ENCODE results near the gene THSD8.
"Not testable (repeated sequence)": the region's sequence is repeated elsewhere in the genome, so short reads cannot be mapped to it uniquely, and the experiment has no call there.

The THSD8 gene

GRCh38 chr19:12792853-12793289, 9.0 kb upstream of the THSD8 start:
- H3K4me3 ChIP-seq (ENCODE audit: insufficient read depth, low read depth, low read length), result peak overlapping the region; percentile 54
- H3K27ac ChIP-seq (ENCODE audit: insufficient read depth, low read depth, low read length, poor library complexity, severe bottlenecking), result no peak overlapping the region
- H3K27me3 ChIP-seq (ENCODE audit: control insufficient read depth, insufficient read depth, low read length, poor library complexity, severe bottlenecking), result peaks cover 42% of the 10 kb centered on the region
- WGBS, 2 experiments, result 3% methylated on average over 20 to 21 of the region's 22 CpGs
- H3K9me3 ChIP-seq (ENCODE audit: control insufficient read depth, low read length), result no peaks in the 10 kb centered on the region
- H3K36me3 ChIP-seq (ENCODE audit: control insufficient read depth, insufficient read depth, low read length), result no peaks in the 10 kb centered on the region
- H3K4me1 ChIP-seq (ENCODE audit: control insufficient read depth, insufficient read depth, low read length), result peaks cover 25% of the 10 kb centered on the region

DNA sequence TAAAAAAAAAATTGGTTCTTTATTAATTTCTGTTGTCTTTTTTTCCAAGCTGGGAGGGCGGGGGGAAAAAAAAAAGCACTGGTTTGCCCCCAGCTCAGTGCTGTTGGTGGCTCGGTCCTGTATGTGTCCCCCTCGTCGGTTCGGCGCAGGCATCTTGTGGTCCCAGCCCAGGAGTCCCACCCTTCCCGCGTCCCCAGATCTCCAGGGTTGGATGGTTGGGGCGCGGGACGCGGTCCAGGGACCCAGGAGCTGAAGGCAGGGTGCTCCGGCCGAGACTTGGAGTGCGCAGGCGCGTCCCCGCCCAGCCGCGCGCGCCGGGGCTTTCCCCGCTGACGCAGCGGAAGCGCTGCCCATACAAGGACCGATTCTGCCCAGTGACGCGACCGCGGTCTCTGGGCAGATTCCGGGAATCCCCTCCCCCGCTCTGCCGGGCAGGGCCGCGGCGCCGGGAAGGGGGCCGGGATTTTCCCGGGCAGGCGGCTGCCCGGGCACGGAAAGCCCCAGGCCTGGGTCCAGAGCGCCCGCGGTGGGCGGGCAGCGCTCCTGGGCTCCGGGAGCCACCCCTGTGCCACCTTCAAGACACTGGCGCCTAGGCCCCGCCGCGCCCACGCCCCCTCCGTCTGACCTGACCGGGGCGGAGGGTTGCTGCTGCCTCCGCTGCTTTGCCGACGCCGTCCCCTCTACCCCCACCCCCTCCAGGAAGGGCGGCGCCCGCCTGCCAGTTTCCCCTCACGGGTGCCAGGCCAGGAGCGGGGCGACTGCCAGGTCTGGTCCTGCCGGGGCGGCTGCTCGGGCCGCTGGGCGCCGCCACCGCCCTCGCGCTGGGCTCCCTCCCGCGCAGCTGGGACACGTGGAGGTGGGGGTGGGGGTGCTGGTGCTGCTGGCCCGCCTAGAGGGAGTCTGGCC, 8.3 kb upstream of the THSD8 start:
- Histone ChIP-seq H3K4me1 (ENCODE audit: control insufficient read depth, insufficient read depth, low read length) (peaks cover 18% of the 10 kb centered on the region), H3K36me3 (ENCODE audit: control insufficient read depth, insufficient read depth, low read length) (no peaks in the 10 kb centered on the region), H3K4me3 (ENCODE audit: insufficient read depth, low read depth, low read length) (peak overlapping the region; percentile 54), H3K27ac (ENCODE audit: insufficient read depth, low read depth, low read length, poor library complexity, severe bottlenecking) (no peak overlapping the region), H3K27me3 (ENCODE audit: control insufficient read depth, insufficient read depth, low read length, poor library complexity, severe bottlenecking) (peaks cover 42% of the 10 kb centered on the region), H3K9me3 (ENCODE audit: control insufficient read depth, low read length) (no peaks in the 10 kb centered on the region)
- 0 to 1% methylated on average over 81 of the region's 81 CpGs for WGBS, 2 experiments

GRCh38 chr19:12794196-12794941, 7.5 kb upstream of the THSD8 start:
- Histone ChIP-seq H3K27me3 (ENCODE audit: control insufficient read depth, insufficient read depth, low read length, poor library complexity, severe bottlenecking) (peaks cover 42% of the 10 kb centered on the region), H3K9me3 (ENCODE audit: control insufficient read depth, low read length) (no peaks in the 10 kb centered on the region), H3K27ac (ENCODE audit: insufficient read depth, low read depth, low read length, poor library complexity, severe bottlenecking) (no peak overlapping the region), H3K4me1 (ENCODE audit: control insufficient read depth, insufficient read depth, low read length) (peaks cover 10% of the 10 kb centered on the region), H3K4me3 (ENCODE audit: insufficient read depth, low read depth, low read length) (peak overlapping the region; percentile 54), H3K36me3 (ENCODE audit: control insufficient read depth, insufficient read depth, low read length) (peaks cover 3% of the 10 kb centered on the region)
- 75 to 84% methylated on average over 7 of the region's 7 CpGs for WGBS, 2 experiments

- H3K27ac ChIP-seq (ENCODE audit: insufficient read depth, low read depth, low read length, poor library complexity, severe bottlenecking), result no peak overlapping the region
Observed at GRCh38 chr19:12794971-12795381, 6.9 kb upstream of the THSD8 start.

DNA sequence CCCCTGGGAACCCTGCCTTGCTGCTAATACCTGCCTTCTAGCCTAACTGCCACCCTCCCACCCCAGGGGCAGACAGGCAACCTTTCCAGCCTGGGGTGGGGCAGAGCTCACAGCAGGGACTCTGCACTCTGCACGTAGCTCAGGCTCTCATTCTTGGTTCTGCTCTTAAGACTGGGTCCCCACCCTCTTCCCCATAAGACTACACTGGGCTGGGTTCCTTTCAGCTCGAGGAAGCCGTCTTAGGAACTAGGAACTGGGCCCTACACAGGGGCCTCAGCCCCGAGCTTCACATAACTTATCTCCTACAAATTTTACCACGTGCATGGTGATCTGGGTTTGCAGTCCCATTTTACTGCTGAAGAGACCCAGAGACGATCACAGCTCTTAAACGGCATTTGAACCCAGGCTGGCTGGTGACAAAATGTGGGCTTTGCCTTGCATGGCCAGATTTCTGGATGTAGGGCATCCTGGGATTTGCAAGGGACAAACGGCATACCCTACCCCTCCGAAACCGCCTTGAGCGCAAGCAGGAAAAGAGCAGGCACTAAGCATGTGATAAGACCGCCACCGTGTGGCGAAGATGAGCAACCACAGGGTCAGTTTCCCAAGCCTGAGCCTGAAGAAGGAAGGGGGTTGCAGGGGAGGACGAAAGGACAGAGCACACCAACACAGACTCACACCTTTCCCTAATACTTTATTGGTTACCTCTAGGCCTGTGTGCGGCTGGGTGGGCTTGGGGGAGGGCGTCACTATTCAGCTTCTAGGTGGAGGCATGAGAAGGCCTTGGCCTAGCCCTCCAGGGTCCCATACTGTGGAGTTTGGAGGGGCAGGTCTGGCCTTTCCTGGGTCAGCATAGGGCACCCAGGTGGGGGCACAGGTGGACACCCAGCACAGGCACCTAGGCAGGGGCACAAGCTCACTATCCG, 5.5 kb upstream of the THSD8 start:
- Histone ChIP-seq H3K27me3 (ENCODE audit: control insufficient read depth, insufficient read depth, low read length, poor library complexity, severe bottlenecking) (peaks cover 30% of the 10 kb centered on the region), H3K9me3 (ENCODE audit: control insufficient read depth, low read length) (no peaks in the 10 kb centered on the region), H3K4me3 (ENCODE audit: insufficient read depth, low read depth, low read length) (no peak overlapping the region), H3K27ac (ENCODE audit: insufficient read depth, low read depth, low read length, poor library complexity, severe bottlenecking) (no peak overlapping the region), H3K4me1 (ENCODE audit: control insufficient read depth, insufficient read depth, low read length) (peaks cover 20% of the 10 kb centered on the region), H3K36me3 (ENCODE audit: control insufficient read depth, insufficient read depth, low read length) (peaks cover 13% of the 10 kb centered on the region)
- whole genome bisulfite sequencing, 2 experiments, result 21 to 23% methylated on average over 17 to 18 of the region's 18 CpGs

More at GRCh38 chr19:12794971-12795381, 6.9 kb upstream of the THSD8 start:
- peaks cover 9% of the 10 kb centered on the region for H3K36me3 ChIP-seq (ENCODE audit: control insufficient read depth, insufficient read depth, low read length)
- peaks cover 42% of the 10 kb centered on the region for H3K27me3 ChIP-seq (ENCODE audit: control insufficient read depth, insufficient read depth, low read length, poor library complexity, severe bottlenecking)
- H3K9me3 ChIP-seq (ENCODE audit: control insufficient read depth, low read length), result no peaks in the 10 kb centered on the region
- peaks cover 11% of the 10 kb centered on the region for H3K4me1 ChIP-seq (ENCODE audit: control insufficient read depth, insufficient read depth, low read length)
- WGBS, 2 experiments, result 94 to 95% methylated on average over 9 of the region's 9 CpGs
- no peak overlapping the region for H3K4me3 ChIP-seq (ENCODE audit: insufficient read depth, low read depth, low read length)

- Histone ChIP-seq H3K27ac (ENCODE audit: insufficient read depth, low read depth, low read length, poor library complexity, severe bottlenecking) (no peak overlapping the region), H3K27me3 (ENCODE audit: control insufficient read depth, insufficient read depth, low read length, poor library complexity, severe bottlenecking) (peaks cover 22% of the 10 kb centered on the region), H3K9me3 (ENCODE audit: control insufficient read depth, low read length) (no peaks in the 10 kb centered on the region), H3K36me3 (ENCODE audit: control insufficient read depth, insufficient read depth, low read length) (peaks cover 13% of the 10 kb centered on the region), H3K4me1 (ENCODE audit: control insufficient read depth, insufficient read depth, low read length) (peaks cover 21% of the 10 kb centered on the region), H3K4me3 (ENCODE audit: insufficient read depth, low read depth, low read length) (no peak overlapping the region)
- 94 to 96% methylated on average over 6 of the region's 6 CpGs for WGBS, 2 experiments
Observed at GRCh38 chr19:12797141-12797587, 4.7 kb upstream of the THSD8 start.

DNA sequence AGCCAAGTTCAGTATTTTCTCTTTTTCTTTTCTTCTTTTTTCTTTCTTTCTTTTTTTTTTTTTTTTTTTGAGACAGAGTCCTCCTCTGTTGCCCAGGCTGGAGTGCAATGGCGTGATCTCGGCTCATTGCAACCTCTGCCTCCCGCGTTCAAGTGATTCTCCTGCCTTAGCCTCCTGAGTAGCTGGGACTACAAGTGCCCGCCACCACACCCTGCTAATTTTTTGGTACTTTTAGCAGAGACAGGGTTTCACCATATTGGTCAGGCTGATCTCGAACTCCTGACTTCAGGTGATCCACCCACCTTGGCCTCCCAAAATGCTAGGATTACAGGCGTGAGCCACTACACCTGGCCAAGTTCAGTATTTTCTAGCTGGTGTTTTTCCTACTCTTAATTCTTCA, 4.3 kb upstream of the THSD8 start:
- Histone ChIP-seq H3K27me3 (ENCODE audit: control insufficient read depth, insufficient read depth, low read length, poor library complexity, severe bottlenecking) (peaks cover 22% of the 10 kb centered on the region), H3K4me1 (ENCODE audit: control insufficient read depth, insufficient read depth, low read length) (peaks cover 25% of the 10 kb centered on the region), H3K36me3 (ENCODE audit: control insufficient read depth, insufficient read depth, low read length) (peaks cover 13% of the 10 kb centered on the region)
- 92 to 94% methylated on average over 7 of the region's 7 CpGs for WGBS, 2 experiments
- H3K9me3 ChIP-seq (ENCODE audit: control insufficient read depth, low read length); H3K27ac ChIP-seq (ENCODE audit: insufficient read depth, low read depth, low read length, poor library complexity, severe bottlenecking); H3K4me3 ChIP-seq (ENCODE audit: insufficient read depth, low read depth, low read length): not testable (repeated sequence)

GRCh38 chr19:12799742-12800465, 2.0 kb upstream of the THSD8 start:
- Histone ChIP-seq H3K36me3 (ENCODE audit: control insufficient read depth, insufficient read depth, low read length) (peaks cover 13% of the 10 kb centered on the region), H3K27ac (ENCODE audit: insufficient read depth, low read depth, low read length, poor library complexity, severe bottlenecking) (no peak overlapping the region), H3K27me3 (ENCODE audit: control insufficient read depth, insufficient read depth, low read length, poor library complexity, severe bottlenecking) (peaks cover 9% of the 10 kb centered on the region), H3K4me1 (ENCODE audit: control insufficient read depth, insufficient read depth, low read length) (peaks cover 16% of the 10 kb centered on the region), H3K4me3 (ENCODE audit: insufficient read depth, low read depth, low read length) (no peak overlapping the region), H3K9me3 (ENCODE audit: control insufficient read depth, low read length) (no peaks in the 10 kb centered on the region)
- WGBS, 2 experiments, result 95% methylated on average over 18 of the region's 18 CpGs

DNA sequence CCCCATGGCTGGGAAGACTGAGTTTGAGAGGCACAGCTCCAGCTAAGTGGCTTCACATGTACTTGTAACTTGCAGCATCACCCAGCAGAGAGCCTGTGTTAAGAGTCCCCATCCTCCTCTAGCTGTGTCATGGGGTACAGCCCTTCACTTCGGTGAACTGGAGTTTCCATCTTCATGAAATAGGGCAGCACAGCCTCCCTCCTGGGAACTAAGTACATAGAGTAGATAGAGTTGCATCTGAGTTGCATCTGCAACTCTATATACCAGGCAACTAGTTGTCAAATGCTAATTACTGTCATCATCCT, 1.5 kb upstream of the THSD8 start:
- peaks cover 9% of the 10 kb centered on the region for H3K27me3 ChIP-seq (ENCODE audit: control insufficient read depth, insufficient read depth, low read length, poor library complexity, severe bottlenecking)
- peaks cover 13% of the 10 kb centered on the region for H3K36me3 ChIP-seq (ENCODE audit: control insufficient read depth, insufficient read depth, low read length)
- WGBS, 2 experiments, result 81 to 94% methylated on average over 1 of the region's 1 CpG
- no peaks in the 10 kb centered on the region for H3K9me3 ChIP-seq (ENCODE audit: control insufficient read depth, low read length)
- H3K27ac ChIP-seq (ENCODE audit: insufficient read depth, low read depth, low read length, poor library complexity, severe bottlenecking), result no peak overlapping the region
- H3K4me3 ChIP-seq (ENCODE audit: insufficient read depth, low read depth, low read length), result peak overlapping the region; percentile 93
- H3K4me1 ChIP-seq (ENCODE audit: control insufficient read depth, insufficient read depth, low read length), result peaks cover 16% of the 10 kb centered on the region

Data from ectodermal cell (in vitro differentiated cells).